ENCODE data around the gene SNAI3. TPM values are rescaled to one million over a fixed set of nuclear protein-coding genes. Genes with fewer than 3 reads are reported as not detected.

Gene SNAI3
- total and polyA plus RNA-seq, 7 experiments from 2014 or later, result 2.7 to 13.5 (median 6.5) TPM

- no peak overlapping the region for H3K27ac Mint-ChIP-seq
- no peak overlapping the region for H3K27ac ChIP-seq (ENCODE audit: low read depth, low read length)
- H3K27me3 ChIP-seq (ENCODE audit: control insufficient read depth in 2 of 2, insufficient read depth in 2 of 2, low read length in 2 of 2), result no peaks in the 10 kb centered on the region
- DNase-seq, result no peak
- H3K9me3 Mint-ChIP-seq, result no peaks in the 10 kb centered on the region
- CTCF ChIA-PET, result no interaction called here
- no peaks in the 10 kb centered on the region for H3K27me3 Mint-ChIP-seq
- H3K4me1 Mint-ChIP-seq, result peaks cover 0 to 5% (median 0%) of the 10 kb centered on the region in 7 donors
- no peak overlapping the region for H3K4me3 Mint-ChIP-seq
- no peaks in the 10 kb centered on the region for H3K4me1 ChIP-seq (ENCODE audit: control insufficient read depth in 2 of 2, insufficient read depth in 2 of 2, low read length in 2 of 2)
- intact Hi-C loops (cut with micrococcal nuclease), result no loop called here
- no peaks in the 10 kb centered on the region for H3K9me3 ChIP-seq (ENCODE audit: control insufficient read depth in 2 of 3, low read length in 3 of 3)
- H3K4me3 ChIP-seq (ENCODE audit: low read length), result no peak overlapping the region
- H3K36me3 Mint-ChIP-seq, result peaks cover 0 to 11% (median 0%) of the 10 kb centered on the region in 5 donors
- peaks cover 0 to 73% (median 7%) of the 10 kb centered on the region in 3 experiments for H3K36me3 ChIP-seq (ENCODE audit: control insufficient read depth in 2 of 3, insufficient read depth in 3 of 3, low read length in 3 of 3)
- POLR2A ChIA-PET, result no interaction called here
- no peak for ATAC-seq
Measured at GRCh38 chr16:88726408-88726749, 40.1 kb upstream of the SNAI3 start.

GRCh38 chr16:88725609-88726407 is 39.5 kb upstream of the SNAI3 start:
- peaks cover 0 to 73% (median 7%) of the 10 kb centered on the region in 3 experiments for H3K36me3 ChIP-seq (ENCODE audit: control insufficient read depth in 2 of 3, insufficient read depth in 3 of 3, low read length in 3 of 3)
- H3K9me3 ChIP-seq (ENCODE audit: control insufficient read depth in 2 of 3, low read length in 3 of 3), result no peaks in the 10 kb centered on the region
- no peak overlapping the region for H3K27ac Mint-ChIP-seq
- no peak overlapping the region for H3K27ac ChIP-seq (ENCODE audit: low read depth, low read length)
- intact Hi-C loops (cut with micrococcal nuclease), result no loop called here
- H3K4me1 Mint-ChIP-seq, result peaks cover 0 to 2% (median 0%) of the 10 kb centered on the region in 7 donors
- ChIA-PET CTCF (no interaction called here), POLR2A (no interaction called here)
- H3K27me3 ChIP-seq (ENCODE audit: control insufficient read depth in 2 of 2, insufficient read depth in 2 of 2, low read length in 2 of 2), result no peaks in the 10 kb centered on the region
- no peak overlapping the region for H3K4me3 Mint-ChIP-seq
- DNase-seq, result no peak
- peaks cover 0 to 7% (median 0%) of the 10 kb centered on the region in 5 donors for H3K36me3 Mint-ChIP-seq
- no peaks in the 10 kb centered on the region for H3K27me3 Mint-ChIP-seq
- no peaks in the 10 kb centered on the region for H3K9me3 Mint-ChIP-seq
- H3K4me3 ChIP-seq (ENCODE audit: low read length), result no peak overlapping the region
- no peaks in the 10 kb centered on the region for H3K4me1 ChIP-seq (ENCODE audit: control insufficient read depth in 2 of 2, insufficient read depth in 2 of 2, low read length in 2 of 2)
- ATAC-seq, result no peak

GRCh38 chr16:88724855-88725555 is 38.7 kb upstream of the SNAI3 start:
- no peak overlapping the region for H3K4me3 Mint-ChIP-seq

GRCh38 chr16:88723911-88724310 is 37.6 kb upstream of the SNAI3 start:
- intact Hi-C loops (cut with micrococcal nuclease), result no loop called here
- no peak overlapping the region for H3K27ac ChIP-seq (ENCODE audit: low read depth, low read length)
- Mint-ChIP-seq H3K9me3 (no peaks in the 10 kb centered on the region), H3K36me3 (peaks cover 0 to 9% (median 2%) of the 10 kb centered on the region in 5 donors), H3K4me3 (no peak overlapping the region), H3K27ac (peak overlapping the region in 1 of 9 donors; percentile 76), H3K27me3 (no peaks in the 10 kb centered on the region), H3K4me1 (no peaks in the 10 kb centered on the region)
- H3K4me3 ChIP-seq (ENCODE audit: low read length), result no peak overlapping the region
- H3K4me1 ChIP-seq (ENCODE audit: control insufficient read depth in 2 of 2, insufficient read depth in 2 of 2, low read length in 2 of 2), result no peaks in the 10 kb centered on the region
- peaks cover 0 to 85% (median 7%) of the 10 kb centered on the region in 3 experiments for H3K36me3 ChIP-seq (ENCODE audit: control insufficient read depth in 2 of 3, insufficient read depth in 3 of 3, low read length in 3 of 3)
- ATAC-seq, result no peak
- ChIA-PET POLR2A (no interaction called here), CTCF (no interaction called here)
- DNase-seq, result no peak
- H3K9me3 ChIP-seq (ENCODE audit: control insufficient read depth in 2 of 3, low read length in 3 of 3), result no peaks in the 10 kb centered on the region
- no peaks in the 10 kb centered on the region for H3K27me3 ChIP-seq (ENCODE audit: control insufficient read depth in 2 of 2, insufficient read depth in 2 of 2, low read length in 2 of 2)

More at GRCh38 chr16:88724855-88725555, 38.7 kb upstream of the SNAI3 start:
- POLR2A ChIA-PET, result no interaction called here
- CTCF ChIA-PET, result no interaction called here
- DNase-seq, result no peak
- H3K27me3 ChIP-seq (ENCODE audit: control insufficient read depth in 2 of 2, insufficient read depth in 2 of 2, low read length in 2 of 2), result no peaks in the 10 kb centered on the region
- no peaks in the 10 kb centered on the region for H3K4me1 ChIP-seq (ENCODE audit: control insufficient read depth in 2 of 2, insufficient read depth in 2 of 2, low read length in 2 of 2)
- Mint-ChIP-seq H3K27ac (peak overlapping the region in 1 of 9 donors; percentile 14), H3K27me3 (no peaks in the 10 kb centered on the region), H3K36me3 (peaks cover 0 to 9% (median 2%) of the 10 kb centered on the region in 5 donors), H3K4me1 (peaks cover 0 to 2% (median 0%) of the 10 kb centered on the region in 7 donors), H3K9me3 (no peaks in the 10 kb centered on the region)
- ATAC-seq, result no peak
- no peak overlapping the region for H3K27ac ChIP-seq (ENCODE audit: low read depth, low read length)
- H3K9me3 ChIP-seq (ENCODE audit: control insufficient read depth in 2 of 3, low read length in 3 of 3), result no peaks in the 10 kb centered on the region
- no peak overlapping the region for H3K4me3 ChIP-seq (ENCODE audit: low read length)
- peaks cover 0 to 77% (median 7%) of the 10 kb centered on the region in 3 experiments for H3K36me3 ChIP-seq (ENCODE audit: control insufficient read depth in 2 of 3, insufficient read depth in 3 of 3, low read length in 3 of 3)
- intact Hi-C loops (cut with micrococcal nuclease), result no loop called here

- ChIA-PET CTCF (no interaction called here), POLR2A (no interaction called here)
- intact Hi-C loops (cut with micrococcal nuclease), result no loop called here
- Histone ChIP-seq H3K27ac (ENCODE audit: low read depth, low read length) (no peak overlapping the region), H3K4me3 (ENCODE audit: low read length) (no peak overlapping the region), H3K27me3 (ENCODE audit: control insufficient read depth in 2 of 2, insufficient read depth in 2 of 2, low read length in 2 of 2) (no peaks in the 10 kb centered on the region), H3K4me1 (ENCODE audit: control insufficient read depth in 2 of 2, insufficient read depth in 2 of 2, low read length in 2 of 2) (no peaks in the 10 kb centered on the region), H3K36me3 (ENCODE audit: control insufficient read depth in 2 of 3, insufficient read depth in 3 of 3, low read length in 3 of 3) (peaks cover 0 to 89% (median 7%) of the 10 kb centered on the region in 3 experiments), H3K9me3 (ENCODE audit: control insufficient read depth in 2 of 3, low read length in 3 of 3) (no peaks in the 10 kb centered on the region)
- H3K9me3 Mint-ChIP-seq, result no peaks in the 10 kb centered on the region
- H3K4me1 Mint-ChIP-seq, result no peaks in the 10 kb centered on the region
- H3K4me3 Mint-ChIP-seq, result no peak overlapping the region
- peaks cover 0 to 9% (median 2%) of the 10 kb centered on the region in 5 donors for H3K36me3 Mint-ChIP-seq
- ATAC-seq (no peak), DNase-seq (no peak)
- H3K27me3 Mint-ChIP-seq, result no peaks in the 10 kb centered on the region
- H3K27ac Mint-ChIP-seq, result peak overlapping the region in 1 of 9 donors; percentile 76
Measured at GRCh38 chr16:88723507-88723887, 37.2 kb upstream of the SNAI3 start.

GRCh38 chr16:88722784-88723506 is 36.6 kb upstream of the SNAI3 start:
- ATAC-seq (no peak), DNase-seq (no peak)
- Mint-ChIP-seq H3K9me3 (no peaks in the 10 kb centered on the region), H3K36me3 (peaks cover 0 to 12% (median 2%) of the 10 kb centered on the region in 5 donors), H3K4me1 (no peaks in the 10 kb centered on the region), H3K27ac (no peak overlapping the region), H3K4me3 (no peak overlapping the region), H3K27me3 (no peaks in the 10 kb centered on the region)
- Histone ChIP-seq H3K36me3 (ENCODE audit: control insufficient read depth in 2 of 3, insufficient read depth in 3 of 3, low read length in 3 of 3) (peaks cover 0 to 94% (median 7%) of the 10 kb centered on the region in 3 experiments), H3K9me3 (ENCODE audit: control insufficient read depth in 2 of 3, low read length in 3 of 3) (no peaks in the 10 kb centered on the region), H3K27ac (ENCODE audit: low read depth, low read length) (no peak overlapping the region), H3K27me3 (ENCODE audit: control insufficient read depth in 2 of 2, insufficient read depth in 2 of 2, low read length in 2 of 2) (no peaks in the 10 kb centered on the region), H3K4me3 (ENCODE audit: low read length) (no peak overlapping the region), H3K4me1 (ENCODE audit: control insufficient read depth in 2 of 2, insufficient read depth in 2 of 2, low read length in 2 of 2) (no peaks in the 10 kb centered on the region)
- intact Hi-C loops (cut with micrococcal nuclease), result no loop called here
- ChIA-PET POLR2A (interaction anchor here (0.6 kb wide), 1 partner anchor 60 kb away, joined by 3 read pairs; the partner anchor contains the start of gene MVD), CTCF (no interaction called here)
